Measurements from ENCODE around the gene GADL1. TPM values are rescaled to one million over a fixed set of nuclear protein-coding genes. Genes with fewer than 3 reads are reported as not detected.

GADL1 gene
- total RNA-seq, 3 donors from 2014 or later: not detected

GRCh38 chr3:30768703-30769550, 125.5 kb downstream of the GADL1 start:
- Mint-ChIP-seq H3K27me3 (ENCODE audit: low read depth) (no peaks in the 10 kb centered on the region), H3K9me3 (no peaks in the 10 kb centered on the region), H3K36me3 (ENCODE audit: insufficient read depth) (no peaks in the 10 kb centered on the region), H3K4me1 (ENCODE audit: low read depth) (peaks cover 3% of the 10 kb centered on the region), H3K4me3 (no peak overlapping the region)
- peak; percentile 27 to 56 for ATAC-seq
- peak; percentile 64 for DNase-seq

- ATAC-seq: no peak
- no peaks in the 10 kb centered on the region for H3K9me3 Mint-ChIP-seq
- peaks cover 3% of the 10 kb centered on the region for H3K4me1 Mint-ChIP-seq (ENCODE audit: low read depth)
These were observed 126.4 kb downstream of the GADL1 start for GRCh38 chr3:30768046-30768445.

GRCh38 chr3:30766522-30766921, 127.9 kb downstream of the GADL1 start:
- Mint-ChIP-seq H3K36me3 (ENCODE audit: insufficient read depth) (no peaks in the 10 kb centered on the region), H3K4me3 (no peak overlapping the region), H3K4me1 (ENCODE audit: low read depth) (peaks cover 3% of the 10 kb centered on the region), H3K27me3 (ENCODE audit: low read depth) (no peaks in the 10 kb centered on the region), H3K9me3 (no peaks in the 10 kb centered on the region)
- DNase-seq (no peak), ATAC-seq (no peak)

More at GRCh38 chr3:30768046-30768445, 126.4 kb downstream of the GADL1 start:
- no peak for DNase-seq
- H3K36me3 Mint-ChIP-seq (ENCODE audit: insufficient read depth): no peaks in the 10 kb centered on the region
- no peaks in the 10 kb centered on the region for H3K27me3 Mint-ChIP-seq (ENCODE audit: low read depth)
- no peak overlapping the region for H3K4me3 Mint-ChIP-seq

- no peak overlapping the region for H3K4me3 Mint-ChIP-seq
- no peaks in the 10 kb centered on the region for H3K36me3 Mint-ChIP-seq (ENCODE audit: insufficient read depth)
- DNase-seq (no peak), ATAC-seq (no peak)
- no peaks in the 10 kb centered on the region for H3K27me3 Mint-ChIP-seq (ENCODE audit: low read depth)
- no peaks in the 10 kb centered on the region for H3K9me3 Mint-ChIP-seq
- peaks cover 3% of the 10 kb centered on the region for H3K4me1 Mint-ChIP-seq (ENCODE audit: low read depth)
These were observed 129.6 kb downstream of the GADL1 start for GRCh38 chr3:30764891-30765290.

- Mint-ChIP-seq H3K9me3 (no peaks in the 10 kb centered on the region), H3K36me3 (ENCODE audit: insufficient read depth) (no peaks in the 10 kb centered on the region), H3K4me1 (ENCODE audit: low read depth) (peaks cover 3% of the 10 kb centered on the region), H3K4me3 (no peak overlapping the region), H3K27me3 (ENCODE audit: low read depth) (no peaks in the 10 kb centered on the region)
- no peak for DNase-seq
- no peak for ATAC-seq
These were observed 130.2 kb downstream of the GADL1 start for GRCh38 chr3:30764281-30764680.

- Mint-ChIP-seq H3K4me3 (no peak overlapping the region), H3K4me1 (ENCODE audit: low read depth) (no peaks in the 10 kb centered on the region), H3K9me3 (no peaks in the 10 kb centered on the region), H3K36me3 (ENCODE audit: insufficient read depth) (no peaks in the 10 kb centered on the region), H3K27me3 (ENCODE audit: low read depth) (no peaks in the 10 kb centered on the region)
- ATAC-seq (no peak), DNase-seq (no peak)
These were observed 133.1 kb downstream of the GADL1 start for GRCh38 chr3:30761374-30761773.

GRCh38 chr3:30760737-30761136, 133.7 kb downstream of the GADL1 start:
- Mint-ChIP-seq H3K4me1 (ENCODE audit: low read depth) (no peaks in the 10 kb centered on the region), H3K27me3 (ENCODE audit: low read depth) (no peaks in the 10 kb centered on the region), H3K36me3 (ENCODE audit: insufficient read depth) (no peaks in the 10 kb centered on the region), H3K4me3 (no peak overlapping the region), H3K9me3 (no peaks in the 10 kb centered on the region)
- ATAC-seq (no peak), DNase-seq (no peak)

GRCh38 chr3:30760040-30760695, 134.3 kb downstream of the GADL1 start:
- H3K4me3 Mint-ChIP-seq: no peak overlapping the region
- no peaks in the 10 kb centered on the region for H3K9me3 Mint-ChIP-seq
- H3K27me3 Mint-ChIP-seq (ENCODE audit: low read depth): no peaks in the 10 kb centered on the region
- no peaks in the 10 kb centered on the region for H3K4me1 Mint-ChIP-seq (ENCODE audit: low read depth)
- ATAC-seq (no peak), DNase-seq (no peak)
- H3K36me3 Mint-ChIP-seq (ENCODE audit: insufficient read depth): no peaks in the 10 kb centered on the region

- no peaks in the 10 kb centered on the region for H3K27me3 Mint-ChIP-seq (ENCODE audit: low read depth)
These were observed 138.2 kb downstream of the GADL1 start for GRCh38 chr3:30756218-30756617.

GRCh38 chr3:30754426-30754825, 140.0 kb downstream of the GADL1 start:
- ATAC-seq (no peak), DNase-seq (no peak)
- H3K36me3 Mint-ChIP-seq (ENCODE audit: insufficient read depth): no peaks in the 10 kb centered on the region
- H3K4me3 Mint-ChIP-seq: no peak overlapping the region
- peaks cover 17% of the 10 kb centered on the region for H3K4me1 Mint-ChIP-seq (ENCODE audit: low read depth)
- no peaks in the 10 kb centered on the region for H3K9me3 Mint-ChIP-seq
- no peaks in the 10 kb centered on the region for H3K27me3 Mint-ChIP-seq (ENCODE audit: low read depth)

More at GRCh38 chr3:30756218-30756617, 138.2 kb downstream of the GADL1 start:
- H3K4me3 Mint-ChIP-seq: no peak overlapping the region
- ATAC-seq: no peak
- DNase-seq: no peak
- H3K36me3 Mint-ChIP-seq (ENCODE audit: insufficient read depth): no peaks in the 10 kb centered on the region
- H3K4me1 Mint-ChIP-seq (ENCODE audit: low read depth): peaks cover 9% of the 10 kb centered on the region
- H3K9me3 Mint-ChIP-seq: no peaks in the 10 kb centered on the region

GRCh38 chr3:30753766-30754165, 140.7 kb downstream of the GADL1 start:
- Mint-ChIP-seq H3K4me1 (ENCODE audit: low read depth) (peaks cover 24% of the 10 kb centered on the region), H3K4me3 (no peak overlapping the region), H3K36me3 (ENCODE audit: insufficient read depth) (no peaks in the 10 kb centered on the region), H3K27me3 (ENCODE audit: low read depth) (no peaks in the 10 kb centered on the region), H3K9me3 (no peaks in the 10 kb centered on the region)
- no peak for ATAC-seq
- DNase-seq: no peak

GRCh38 chr3:30752970-30753369, 141.5 kb downstream of the GADL1 start:
- H3K9me3 Mint-ChIP-seq: no peaks in the 10 kb centered on the region
- peaks cover 25% of the 10 kb centered on the region for H3K4me1 Mint-ChIP-seq (ENCODE audit: low read depth)
- no peaks in the 10 kb centered on the region for H3K36me3 Mint-ChIP-seq (ENCODE audit: insufficient read depth)
- DNase-seq: no peak
- no peaks in the 10 kb centered on the region for H3K27me3 Mint-ChIP-seq (ENCODE audit: low read depth)
- ATAC-seq: no peak
- H3K4me3 Mint-ChIP-seq: no peak overlapping the region

GRCh38 chr3:30752491-30752890, 142.0 kb downstream of the GADL1 start:
- H3K4me1 Mint-ChIP-seq (ENCODE audit: low read depth): peaks cover 25% of the 10 kb centered on the region
- no peak for DNase-seq

GRCh38 chr3:30751610-30752299, 142.7 kb downstream of the GADL1 start:
- DNase-seq (peak; percentile 59), ATAC-seq (peak; percentile 62 to 70)
- no peaks in the 10 kb centered on the region for H3K36me3 Mint-ChIP-seq (ENCODE audit: insufficient read depth)
- H3K4me3 Mint-ChIP-seq: no peak overlapping the region
- peaks cover 25% of the 10 kb centered on the region for H3K4me1 Mint-ChIP-seq (ENCODE audit: low read depth)
- no peaks in the 10 kb centered on the region for H3K27me3 Mint-ChIP-seq (ENCODE audit: low read depth)
- no peaks in the 10 kb centered on the region for H3K9me3 Mint-ChIP-seq

More at GRCh38 chr3:30752491-30752890, 142.0 kb downstream of the GADL1 start:
- no peaks in the 10 kb centered on the region for H3K27me3 Mint-ChIP-seq (ENCODE audit: low read depth)
- no peaks in the 10 kb centered on the region for H3K9me3 Mint-ChIP-seq
- no peak overlapping the region for H3K4me3 Mint-ChIP-seq
- H3K36me3 Mint-ChIP-seq (ENCODE audit: insufficient read depth): no peaks in the 10 kb centered on the region
- no peak for ATAC-seq
